Measurements from ENCODE around the gene INPP4A.

Gene INPP4A

DNA sequence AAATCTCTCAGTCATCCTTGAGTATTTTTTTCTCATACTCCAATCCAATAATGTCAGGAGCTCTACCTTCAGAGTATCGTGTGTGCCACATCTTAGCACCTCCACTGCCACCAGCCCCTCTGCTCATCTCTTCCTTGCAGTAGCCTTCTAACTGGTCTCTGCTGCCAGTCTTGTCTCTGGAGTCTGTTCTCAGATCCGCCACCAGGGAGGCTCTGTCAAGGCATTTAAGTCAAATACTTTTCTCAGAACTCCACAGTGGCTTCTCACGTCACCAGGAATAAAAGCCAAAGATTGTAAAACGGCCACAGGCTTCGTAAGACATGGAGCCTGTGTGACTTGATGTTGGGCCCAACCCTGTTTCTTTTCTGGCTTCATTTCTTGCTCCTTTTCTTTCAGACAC, 170.8 kb downstream of the INPP4A start:
- Histone ChIP-seq H3K4me3 (ENCODE audit: low read depth, low read length) (no peak overlapping the region), H3K27ac (ENCODE audit: extremely low read depth, low read depth, low read length) (no peak overlapping the region), H3K4me1 (ENCODE audit: control insufficient read depth, insufficient read depth, low read length) (no peaks in the 10 kb centered on the region; the same call in 1 of the 2 replicates), H3K9me3 (ENCODE audit: control insufficient read depth, insufficient read depth, low read depth, low read length) (no peaks in the 10 kb centered on the region), H3K36me3 (ENCODE audit: control insufficient read depth in 2 of 2, insufficient read depth in 1 of 2, low read length in 2 of 2) (peaks cover 49 to 82% of the 10 kb centered on the region in 2 experiments)
- POLR2A ChIA-PET, result interaction anchor here (0.6 kb wide), 1 partner anchor 788 kb away, joined by 3 read pairs; no protein-coding TSS in a partner anchor
- CTCF ChIA-PET, result interaction anchor here (0.6 kb wide), 1 partner anchor 681 kb away, joined by 3 read pairs; no protein-coding TSS in a partner anchor
- no peak for TF ChIP-seq ZSCAN23 (tag by site-specific recombination; IDR thresholded peaks at IDR 0.05)

DNA sequence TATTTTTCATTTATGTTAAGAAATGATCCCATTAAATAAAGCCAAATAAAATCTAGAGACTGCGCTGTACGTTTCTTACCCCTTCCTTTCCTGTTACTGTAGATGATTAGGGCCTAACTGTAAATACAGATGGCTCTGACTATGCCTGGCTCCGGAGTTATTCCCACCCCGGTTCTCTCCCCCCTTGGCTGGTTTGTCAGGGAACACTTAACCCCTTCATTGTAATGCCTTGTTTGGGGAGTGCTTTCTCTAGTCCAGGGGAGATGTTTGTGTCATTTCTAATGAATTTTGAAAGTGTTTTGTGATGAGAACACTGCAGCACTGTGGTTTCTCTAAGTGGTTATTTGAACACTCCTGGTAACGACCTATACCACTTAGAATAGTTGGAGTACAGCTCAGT, 172.5 kb downstream of the INPP4A start:
- no peak for TF ChIP-seq GLI4 (tag by site-specific recombination; IDR thresholded peaks at IDR 0.05)
- no peak for TF ChIP-seq ZNF202 (tag by site-specific recombination; IDR thresholded peaks at IDR 0.05; ENCODE audit: borderline replicate concordance)
- TF ChIP-seq, protein P1, sequence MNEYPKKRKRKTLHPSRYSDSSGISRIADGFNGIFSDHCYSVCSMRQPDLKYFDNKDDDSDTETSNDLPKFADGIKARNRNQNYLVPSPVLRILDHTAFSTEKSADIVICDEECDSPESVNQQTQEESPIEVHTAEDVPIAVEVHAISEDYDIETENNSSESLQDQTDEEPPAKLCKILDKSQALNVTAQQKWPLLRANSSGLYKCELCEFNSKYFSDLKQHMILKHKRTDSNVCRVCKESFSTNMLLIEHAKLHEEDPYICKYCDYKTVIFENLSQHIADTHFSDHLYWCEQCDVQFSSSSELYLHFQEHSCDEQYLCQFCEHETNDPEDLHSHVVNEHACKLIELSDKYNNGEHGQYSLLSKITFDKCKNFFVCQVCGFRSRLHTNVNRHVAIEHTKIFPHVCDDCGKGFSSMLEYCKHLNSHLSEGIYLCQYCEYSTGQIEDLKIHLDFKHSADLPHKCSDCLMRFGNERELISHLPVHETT (tag by site-specific recombination; IDR thresholded peaks at IDR 0.05), result no peak
- no peak for TF ChIP-seq TRIM28 (IDR thresholded peaks at IDR 0.05; ENCODE audit: borderline replicate concordance, low read length)
- no peak for TF ChIP-seq ZNF596 (tag by site-specific recombination; IDR thresholded peaks at IDR 0.05)
- TF ChIP-seq ZBTB20 (tag by site-specific recombination; IDR thresholded peaks at IDR 0.05), result no peak
- TF ChIP-seq, protein P2, sequence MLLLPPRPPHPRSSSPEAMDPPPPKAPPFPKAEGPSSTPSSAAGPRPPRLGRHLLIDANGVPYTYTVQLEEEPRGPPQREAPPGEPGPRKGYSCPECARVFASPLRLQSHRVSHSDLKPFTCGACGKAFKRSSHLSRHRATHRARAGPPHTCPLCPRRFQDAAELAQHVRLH (tag by site-specific recombination; IDR thresholded peaks at IDR 0.05), result no peak
- TF ChIP-seq ZNF266 (tag by site-specific recombination; IDR thresholded peaks at IDR 0.05; ENCODE audit: low read depth), result no peak
- no peak for TF ChIP-seq ZNF660 (tag by site-specific recombination; IDR thresholded peaks at IDR 0.05)
- ChIA-PET POLR2A (no interaction called here), CTCF (interaction anchor here (0.6 kb wide), 1 partner anchor 224 kb away, joined by 3 read pairs; no protein-coding TSS in a partner anchor)
- Histone ChIP-seq H3K9me3 (ENCODE audit: control insufficient read depth, insufficient read depth, low read depth, low read length) (no peaks in the 10 kb centered on the region), H3K36me3 (ENCODE audit: control insufficient read depth in 2 of 2, insufficient read depth in 1 of 2, low read length in 2 of 2) (peaks cover 37 to 72% of the 10 kb centered on the region in 2 experiments), H3K27ac (ENCODE audit: extremely low read depth, low read depth, low read length) (no peak overlapping the region), H3K4me3 (ENCODE audit: low read depth, low read length) (no peak overlapping the region), H3K4me1 (ENCODE audit: control insufficient read depth, insufficient read depth, low read length) (no peaks in the 10 kb centered on the region)

DNA sequence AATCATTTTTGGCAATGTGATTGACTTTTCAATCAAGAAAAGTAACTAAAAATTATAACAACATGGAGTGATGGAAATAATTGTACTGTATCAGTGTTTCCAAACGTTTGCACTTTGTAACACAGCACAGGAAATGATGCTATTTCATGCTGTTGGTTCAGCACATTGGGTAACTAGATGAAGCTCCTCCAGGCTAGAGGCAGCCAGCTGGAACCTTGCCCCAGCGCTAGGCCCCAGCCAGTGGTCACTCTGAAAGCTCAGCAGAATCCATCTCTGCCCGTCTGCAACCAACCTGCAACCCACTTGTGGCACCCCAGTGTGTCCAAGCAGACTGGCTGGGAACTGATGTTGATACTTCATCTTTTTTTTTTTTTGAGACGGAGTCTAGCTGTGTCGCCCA, 179.0 kb downstream of the INPP4A start:
- TF ChIP-seq, protein P3, sequence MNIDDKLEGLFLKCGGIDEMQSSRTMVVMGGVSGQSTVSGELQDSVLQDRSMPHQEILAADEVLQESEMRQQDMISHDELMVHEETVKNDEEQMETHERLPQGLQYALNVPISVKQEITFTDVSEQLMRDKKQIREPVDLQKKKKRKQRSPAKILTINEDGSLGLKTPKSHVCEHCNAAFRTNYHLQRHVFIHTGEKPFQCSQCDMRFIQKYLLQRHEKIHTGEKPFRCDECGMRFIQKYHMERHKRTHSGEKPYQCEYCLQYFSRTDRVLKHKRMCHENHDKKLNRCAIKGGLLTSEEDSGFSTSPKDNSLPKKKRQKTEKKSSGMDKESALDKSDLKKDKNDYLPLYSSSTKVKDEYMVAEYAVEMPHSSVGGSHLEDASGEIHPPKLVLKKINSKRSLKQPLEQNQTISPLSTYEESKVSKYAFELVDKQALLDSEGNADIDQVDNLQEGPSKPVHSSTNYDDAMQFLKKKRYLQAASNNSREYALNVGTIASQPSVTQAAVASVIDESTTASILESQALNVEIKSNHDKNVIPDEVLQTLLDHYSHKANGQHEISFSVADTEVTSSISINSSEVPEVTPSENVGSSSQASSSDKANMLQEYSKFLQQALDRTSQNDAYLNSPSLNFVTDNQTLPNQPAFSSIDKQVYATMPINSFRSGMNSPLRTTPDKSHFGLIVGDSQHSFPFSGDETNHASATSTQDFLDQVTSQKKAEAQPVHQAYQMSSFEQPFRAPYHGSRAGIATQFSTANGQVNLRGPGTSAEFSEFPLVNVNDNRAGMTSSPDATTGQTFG (tag by site-specific recombination; IDR thresholded peaks at IDR 0.05; ENCODE audit: borderline replicate concordance), result no peak
- TF ChIP-seq ZIC2 (tag by site-specific recombination; IDR thresholded peaks at IDR 0.05), result peak; percentile 34; the same call in 1 of the 2 replicates
- ChIA-PET POLR2A (no interaction called here), CTCF (interaction anchor here (1.2 kb wide), 1 partner anchor 26 kb away, joined by 4 read pairs; no protein-coding TSS in a partner anchor)
- Histone ChIP-seq H3K36me3 (ENCODE audit: control insufficient read depth in 2 of 2, insufficient read depth in 1 of 2, low read length in 2 of 2) (peaks cover 0 to 9% of the 10 kb centered on the region in 2 experiments; a peak in 1 of 3 replicates), H3K9me3 (ENCODE audit: control insufficient read depth, insufficient read depth, low read depth, low read length) (no peaks in the 10 kb centered on the region), H3K4me3 (ENCODE audit: low read depth, low read length) (no peak overlapping the region), H3K27ac (ENCODE audit: extremely low read depth, low read depth, low read length) (no peak overlapping the region), H3K4me1 (ENCODE audit: control insufficient read depth, insufficient read depth, low read length) (no peaks in the 10 kb centered on the region)

DNA sequence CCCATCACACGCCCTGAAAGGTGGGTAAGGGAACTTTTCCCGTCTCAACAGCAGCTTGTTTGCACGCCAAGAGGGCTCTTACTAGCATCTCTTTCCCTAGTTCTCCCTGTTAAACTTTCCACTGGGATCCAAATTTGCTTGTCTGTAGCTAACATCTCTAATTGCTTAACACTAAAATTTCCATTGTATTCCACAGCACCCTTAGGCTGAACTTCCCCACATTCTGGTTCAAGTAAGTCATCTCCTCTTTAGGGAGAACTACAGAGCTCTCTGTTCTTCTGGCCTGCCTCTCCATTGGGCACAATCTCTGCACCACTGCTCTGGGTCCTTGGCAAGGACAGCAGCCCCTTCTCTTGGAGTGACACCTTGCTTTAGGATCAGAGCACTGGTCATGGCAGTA, 187.7 kb downstream of the INPP4A start:
- no peak overlapping the region for H3K4me3 ChIP-seq (ENCODE audit: low read depth, low read length)
- H3K27ac ChIP-seq (ENCODE audit: extremely low read depth, low read depth, low read length), result no peak overlapping the region
- TF ChIP-seq ZSCAN23 (tag by site-specific recombination; IDR thresholded peaks at IDR 0.05) (no peak), ZNF175 (tag by site-specific recombination; IDR thresholded peaks at IDR 0.05) (no peak), ZNF510 (tag by site-specific recombination; IDR thresholded peaks at IDR 0.05; ENCODE audit: insufficient replicate concordance) (no peak), ZBTB1 (tag by site-specific recombination; IDR thresholded peaks at IDR 0.05) (no peak), ZNF626 (tag by site-specific recombination; IDR thresholded peaks at IDR 0.05) (no peak), ZNF561 (tag by site-specific recombination; IDR thresholded peaks at IDR 0.05; ENCODE audit: borderline replicate concordance) (no peak), KLF8 (tag by site-specific recombination; IDR thresholded peaks at IDR 0.05) (no peak), ZNF791 (tag by site-specific recombination; IDR thresholded peaks at IDR 0.05) (no peak)
- peaks cover 0 to 13% of the 10 kb centered on the region in 2 experiments; a peak in 2 of 3 replicates for H3K36me3 ChIP-seq (ENCODE audit: control insufficient read depth in 2 of 2, insufficient read depth in 1 of 2, low read length in 2 of 2)
- CTCF ChIA-PET, result no interaction called here
- no peaks in the 10 kb centered on the region for H3K9me3 ChIP-seq (ENCODE audit: control insufficient read depth, insufficient read depth, low read depth, low read length)
- no peaks in the 10 kb centered on the region for H3K4me1 ChIP-seq (ENCODE audit: control insufficient read depth, insufficient read depth, low read length)
- POLR2A ChIA-PET, result no interaction called here

Measured in HEK293 (cell line).